Measurements from ENCODE around the gene FARSA. TPM values are rescaled to one million over a fixed set of nuclear protein-coding genes. Genes with fewer than 3 reads are reported as not detected.

The FARSA gene
- total and polyA plus RNA-seq, 2 of the 8 experiments (the other 6 are each of a cell fraction or from before 2014, with no cell fraction given): 61.0 to 103 TPM

DNA sequence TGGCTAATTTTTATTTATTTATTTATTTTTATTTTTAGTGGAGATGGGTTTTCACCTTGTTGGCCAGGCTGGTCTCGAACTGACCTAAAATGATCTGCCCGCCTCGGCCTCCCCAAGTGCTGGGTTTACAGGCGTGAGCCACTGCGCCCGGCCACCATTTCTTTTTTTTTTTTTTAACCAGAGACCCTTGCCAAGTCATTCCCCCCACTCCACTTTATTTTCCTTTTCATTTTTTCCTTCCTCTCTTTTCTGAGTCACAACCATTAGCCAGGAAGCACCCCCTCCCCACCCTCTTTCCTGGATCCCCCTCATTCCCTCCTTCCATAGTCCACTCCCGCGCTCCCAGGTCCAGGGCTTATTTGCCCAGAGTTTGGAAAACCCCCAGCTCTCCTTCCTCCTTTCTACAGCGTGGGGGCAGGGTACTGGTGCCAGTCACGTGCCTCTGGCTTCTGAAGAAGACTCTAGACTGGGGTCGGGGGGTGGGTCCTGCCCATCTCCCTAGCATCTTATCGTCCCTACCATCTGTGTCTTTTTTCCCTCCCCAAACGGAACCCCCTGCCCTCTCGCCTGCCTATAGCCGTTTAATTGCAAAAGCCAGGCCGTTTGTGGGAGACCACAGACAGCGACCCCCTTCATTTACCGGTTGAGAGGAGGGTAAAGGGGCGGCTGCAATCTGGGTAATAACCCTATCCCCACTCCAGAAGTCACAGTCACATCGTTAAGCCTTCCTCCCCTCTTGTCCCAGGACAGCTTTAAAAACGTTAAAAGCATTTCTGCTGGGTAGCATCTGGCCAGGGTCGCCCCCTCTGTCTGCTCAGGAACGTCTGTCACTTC, 3.8 kb upstream of the FARSA start (continued):
- TF ChIP-seq USF2 (IDR thresholded peaks at IDR 0.05; ENCODE audit: low read length) (peak; percentile 85), SP1 (IDR thresholded peaks at IDR 0.05; ENCODE audit: low read depth, low read length) (peak; percentile 92), TCF12 (IDR thresholded peaks at IDR 0.05; ENCODE audit: low read depth, low read length) (0 out of 2 replicates have a peak, but pooled peaks have one; percentile 35), CREB1 (IDR thresholded peaks at IDR 0.05) (peak; percentile 36; the same call in 1 of the 2 replicates), TBP (IDR thresholded peaks at IDR 0.05; ENCODE audit: low read depth, low read length) (peak; percentile 45; the same call in 1 of the 2 replicates), ASH2L (IDR thresholded peaks at IDR 0.05; ENCODE audit: low read length) (peak; percentile 54), POLR2A (IDR thresholded peaks at IDR 0.05; ENCODE audit: control extremely low read depth in 1 of 2, low read depth in 2 of 2, low read length in 2 of 2) (peak in 1 of 2 experiments; percentile 36; a peak in 1 of 3 replicates), MAFK (IDR thresholded peaks at IDR 0.05; ENCODE audit: low read depth, low read length) (no peak), NRF1 (IDR thresholded peaks at IDR 0.05; ENCODE audit: low read depth, low read length) (no peak), FOSL1 (IDR thresholded peaks at IDR 0.05; ENCODE audit: insufficient read depth, low read depth, low read length) (no peak)
- TF ChIP-seq, protein P1, sequence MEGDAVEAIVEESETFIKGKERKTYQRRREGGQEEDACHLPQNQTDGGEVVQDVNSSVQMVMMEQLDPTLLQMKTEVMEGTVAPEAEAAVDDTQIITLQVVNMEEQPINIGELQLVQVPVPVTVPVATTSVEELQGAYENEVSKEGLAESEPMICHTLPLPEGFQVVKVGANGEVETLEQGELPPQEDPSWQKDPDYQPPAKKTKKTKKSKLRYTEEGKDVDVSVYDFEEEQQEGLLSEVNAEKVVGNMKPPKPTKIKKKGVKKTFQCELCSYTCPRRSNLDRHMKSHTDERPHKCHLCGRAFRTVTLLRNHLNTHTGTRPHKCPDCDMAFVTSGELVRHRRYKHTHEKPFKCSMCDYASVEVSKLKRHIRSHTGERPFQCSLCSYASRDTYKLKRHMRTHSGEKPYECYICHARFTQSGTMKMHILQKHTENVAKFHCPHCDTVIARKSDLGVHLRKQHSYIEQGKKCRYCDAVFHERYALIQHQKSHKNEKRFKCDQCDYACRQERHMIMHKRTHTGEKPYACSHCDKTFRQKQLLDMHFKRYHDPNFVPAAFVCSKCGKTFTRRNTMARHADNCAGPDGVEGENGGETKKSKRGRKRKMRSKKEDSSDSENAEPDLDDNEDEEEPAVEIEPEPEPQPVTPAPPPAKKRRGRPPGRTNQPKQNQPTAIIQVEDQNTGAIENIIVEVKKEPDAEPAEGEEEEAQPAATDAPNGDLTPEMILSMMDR (IDR thresholded peaks at IDR 0.05; ENCODE audit: control extremely low read depth in 1 of 3, insufficient read depth in 1 of 3, low read depth in 1 of 3, low read length in 3 of 3): no peak
- TF ChIP-seq, protein P2, sequence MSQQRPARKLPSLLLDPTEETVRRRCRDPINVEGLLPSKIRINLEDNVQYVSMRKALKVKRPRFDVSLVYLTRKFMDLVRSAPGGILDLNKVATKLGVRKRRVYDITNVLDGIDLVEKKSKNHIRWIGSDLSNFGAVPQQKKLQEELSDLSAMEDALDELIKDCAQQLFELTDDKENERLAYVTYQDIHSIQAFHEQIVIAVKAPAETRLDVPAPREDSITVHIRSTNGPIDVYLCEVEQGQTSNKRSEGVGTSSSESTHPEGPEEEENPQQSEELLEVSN (IDR thresholded peaks at IDR 0.05): peak; percentile 43; the same call in 1 of the 2 replicates
